Ovary (tissue), 1 donor: ENCODE data around the gene TSPEAR.

Experiments
- EP300 ChIP-seq: sonication (generic); formaldehyde crosslinking; IDR thresholded peaks from one replicate; pipeline ENCODE4 v1.6.1; 2017; ENCODE audit warnings: antibody characterized with exemption
- POLR2A ChIP-seq: fragments of 450-650 bp; IDR thresholded peaks from one replicate; pipeline ENCODE4 v1.6.1; 2017; ENCODE audit warnings: antibody characterized with exemption, mild to moderate bottlenecking, moderate library complexity

DNA sequence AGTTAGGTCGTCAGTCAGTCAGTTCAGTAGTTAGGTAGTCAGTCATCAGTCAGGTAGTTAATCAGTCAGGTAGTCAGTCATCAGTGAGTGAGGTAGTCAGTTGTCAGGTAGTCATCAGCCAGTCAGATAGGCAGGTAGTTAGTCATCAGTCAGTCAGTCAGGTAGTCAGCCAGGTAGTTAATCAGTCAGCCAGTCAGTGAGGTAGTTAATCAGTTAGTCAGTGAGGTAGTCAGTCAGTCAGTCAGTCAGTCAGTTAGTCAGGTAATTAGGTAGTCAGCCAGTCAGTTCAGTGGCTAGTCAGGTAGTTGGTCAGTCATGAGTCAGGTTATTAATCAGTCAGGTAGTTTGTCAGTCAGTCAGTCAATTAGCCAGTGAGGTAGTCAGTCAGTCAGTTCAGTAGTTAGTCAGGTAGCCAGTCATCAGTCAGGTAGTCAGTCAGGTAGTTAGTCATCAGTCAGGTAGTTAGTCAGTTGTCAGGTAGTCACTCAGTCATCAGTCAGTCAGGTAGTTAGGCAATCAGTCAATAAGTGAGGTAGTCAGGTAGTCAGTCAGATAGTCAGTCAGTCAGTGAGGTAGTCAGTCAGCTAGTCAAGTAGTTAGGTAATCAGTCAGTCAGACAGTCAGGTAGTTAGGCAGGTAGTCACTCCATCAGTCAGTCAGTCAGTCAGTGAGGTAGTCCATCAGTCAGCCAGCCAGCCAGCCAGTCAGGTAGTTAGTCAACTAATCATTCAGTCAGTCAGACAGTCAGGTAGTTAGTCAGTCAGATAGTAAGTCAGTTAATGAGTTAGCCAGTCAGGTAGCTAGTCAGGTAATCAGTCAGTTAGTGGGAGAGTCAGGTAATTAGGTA is 187.6 kb downstream of the TSPEAR start:
- no peak for TF ChIP-seq EP300
- no peak for TF ChIP-seq POLR2A
